Measurements from ENCODE around the gene BABAM2. TPM values are rescaled to one million over a fixed set of nuclear protein-coding genes. Genes with fewer than 3 reads are reported as not detected.
"Not testable (repeated sequence)": the region's sequence is repeated elsewhere in the genome, so short reads cannot be mapped to it uniquely, and the experiment has no call there.

Gene BABAM2
- polyA plus RNA-seq (ENCODE audit: insufficient read length in 3 of 3), result 10 to 100 TPM; 55.5 to 58.9 (median 57.2) TPM

GRCh38 chr2:27890146-27890923, at the start of gene BABAM2, which contains the start of gene RBKS:
TSS of gene BABAM2 (plus strand) at chr2:27890729. CDS start at chr2:27894557, 3,828 bp downstream.
TSS of gene RBKS (minus strand) at chr2:27890387. CDS start at chr2:27890345, 42 bp downstream.
- DNase-seq (ENCODE audit: low read depth in 3 of 3, low spot score in 2 of 3), result peak; percentile 80 to 83 (median 80)

DNA sequence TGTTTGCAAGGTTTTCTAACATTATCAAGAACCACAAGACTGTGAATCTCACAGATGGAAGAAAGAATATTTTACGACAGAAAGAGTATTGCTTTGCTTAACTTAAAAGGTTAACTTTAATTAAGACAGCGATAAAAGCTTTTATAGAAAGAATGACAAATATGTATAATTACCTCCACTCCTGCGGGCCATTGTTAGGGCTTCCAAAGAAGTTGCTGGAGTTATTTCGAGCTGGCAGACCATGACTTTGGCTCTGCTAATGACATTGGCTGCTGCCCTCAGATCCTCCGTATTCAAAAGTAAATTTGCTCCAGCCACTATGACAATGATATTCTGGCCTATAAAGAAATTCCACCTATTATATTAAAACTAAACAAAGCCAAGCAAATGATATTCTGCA, 47.6 kb upstream of the BABAM2 start:
- DNase-seq (ENCODE audit: low read depth in 3 of 3, low spot score in 2 of 3), result no peak

- no peak for DNase-seq (ENCODE audit: low read depth in 3 of 3, low spot score in 2 of 3)
These were observed 46.5 kb upstream of the BABAM2 start for GRCh38 chr2:27843992-27844391.

GRCh38 chr2:27844821-27845255, 45.7 kb upstream of the BABAM2 start:
- DNase-seq (ENCODE audit: low read depth in 3 of 3, low spot score in 2 of 3), result no peak

- DNase-seq (ENCODE audit: low read depth in 3 of 3, low spot score in 2 of 3), result no peak
These were observed 43.2 kb upstream of the BABAM2 start for GRCh38 chr2:27847333-27847732.

DNA sequence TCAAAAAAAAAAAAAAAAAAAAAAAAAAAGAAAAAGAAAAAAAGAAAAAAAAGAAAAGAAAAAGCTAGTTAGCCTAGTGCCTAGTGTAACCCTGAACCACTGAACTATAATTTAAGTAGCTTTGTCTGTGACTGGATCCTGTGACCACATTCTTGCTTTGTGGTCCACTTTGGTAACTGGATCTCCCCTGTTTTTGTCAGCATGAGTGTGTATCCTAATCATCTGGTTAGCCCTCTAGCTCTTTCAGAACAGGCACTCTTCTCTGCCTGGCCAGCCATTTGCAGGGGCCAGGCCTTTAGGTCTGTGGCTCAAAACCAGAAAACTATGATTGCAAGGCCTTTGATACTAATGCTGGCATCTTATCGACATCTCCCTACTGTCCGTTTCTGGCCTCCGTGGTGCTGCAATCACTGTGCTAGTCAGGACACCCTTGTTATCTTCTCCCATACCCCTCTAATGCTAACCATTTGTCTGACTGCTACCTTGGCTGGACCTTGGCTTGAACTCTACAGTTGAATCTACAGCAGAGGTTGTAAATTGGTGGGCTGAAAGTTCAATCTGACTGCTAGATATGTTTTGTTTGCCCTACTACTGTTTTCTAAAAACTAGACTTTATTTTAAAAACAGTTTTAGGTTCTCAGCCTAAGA, 40.8 kb upstream of the BABAM2 start:
- DNase-seq (ENCODE audit: low read depth in 3 of 3, low spot score in 2 of 3), result no peak

DNA sequence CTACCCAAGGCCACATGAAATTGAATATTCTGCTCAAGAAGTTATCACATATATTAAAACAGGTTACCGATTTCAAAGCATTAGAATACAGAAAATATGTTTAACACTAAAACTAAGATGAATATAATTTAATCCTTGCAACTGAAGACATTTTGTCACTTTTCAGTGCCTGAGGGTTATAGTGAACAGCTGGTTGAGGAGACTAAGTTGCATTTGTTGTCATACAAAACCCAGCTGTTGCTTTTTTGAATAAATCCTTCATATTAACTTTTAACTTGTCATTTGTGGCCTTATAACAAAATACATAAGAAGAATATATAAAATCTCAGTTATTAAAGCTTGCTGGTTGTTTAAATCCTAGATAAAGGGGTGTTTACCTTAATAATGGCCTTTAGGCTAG, 37.8 kb upstream of the BABAM2 start:
- no peak for DNase-seq (ENCODE audit: low read depth in 3 of 3, low spot score in 2 of 3)

DNA sequence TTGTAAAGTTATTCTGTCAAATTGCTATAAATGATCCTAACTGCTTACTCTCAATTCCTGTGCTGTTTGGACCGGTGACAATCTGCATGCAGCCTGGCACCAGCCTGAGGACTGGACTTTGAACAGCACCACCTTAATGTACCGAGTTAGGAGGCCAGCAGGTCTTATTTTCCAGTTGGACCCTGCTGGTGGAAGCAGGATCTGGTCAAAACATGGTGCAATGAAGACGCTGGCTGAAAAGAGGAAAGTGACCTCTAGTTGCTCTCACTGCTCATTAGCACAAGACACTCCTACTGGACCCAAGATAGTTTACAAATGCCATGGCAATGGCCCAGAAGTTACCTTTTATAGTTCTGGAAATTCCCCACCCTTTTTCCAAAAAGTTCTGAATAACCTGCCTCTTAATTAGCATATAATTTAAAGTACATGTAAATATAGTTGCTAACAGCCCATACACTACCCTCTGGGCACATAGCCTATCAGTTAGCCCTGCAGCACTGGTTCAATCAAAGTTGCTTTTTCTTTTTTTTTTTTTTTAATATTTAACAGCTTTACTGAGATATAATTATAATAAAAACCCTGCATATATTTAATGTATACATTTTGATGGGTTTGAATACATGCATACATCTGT, 36.2 kb upstream of the BABAM2 start:
- no peak for DNase-seq (ENCODE audit: low read depth in 3 of 3, low spot score in 2 of 3)

DNA sequence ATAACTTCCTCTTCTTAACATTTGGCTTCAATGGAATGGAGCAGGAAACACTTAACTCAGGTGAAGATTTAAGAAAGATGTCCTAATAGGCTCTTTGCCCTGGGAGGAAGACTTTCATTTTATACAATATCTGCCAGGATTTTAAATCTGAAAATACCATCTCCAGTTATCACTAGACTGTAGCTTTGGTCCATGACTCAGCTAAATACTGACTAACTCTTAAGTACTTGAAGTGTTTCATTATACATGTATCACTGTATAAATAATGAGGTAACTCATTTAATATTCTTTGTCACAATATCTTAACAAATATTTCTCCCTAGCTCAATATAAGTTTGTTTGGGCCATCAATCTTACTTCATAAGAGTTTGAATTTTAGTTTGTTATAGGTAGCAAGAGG, 35.1 kb upstream of the BABAM2 start:
- DNase-seq (ENCODE audit: low read depth in 3 of 3, low spot score in 2 of 3), result no peak

DNA sequence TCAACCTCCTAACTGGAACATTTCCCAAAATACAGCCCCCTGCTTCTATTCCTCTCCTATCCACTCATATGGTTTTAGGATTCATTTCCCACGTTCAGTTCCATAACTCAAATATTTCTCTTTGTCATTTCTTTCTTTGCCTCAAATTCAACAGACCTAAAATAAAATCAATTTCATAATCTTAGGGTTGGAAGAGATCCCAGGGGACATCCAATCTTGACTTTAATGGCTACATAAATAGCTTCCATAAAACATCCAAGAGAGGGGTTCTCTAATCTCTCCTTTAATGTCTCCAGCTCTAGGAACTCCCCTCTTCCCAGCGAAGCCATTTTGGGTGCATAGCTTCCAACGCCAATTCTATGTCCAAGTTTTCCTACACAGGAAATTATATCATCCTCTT, 34.1 kb upstream of the BABAM2 start:
- DNase-seq (ENCODE audit: low read depth in 3 of 3, low spot score in 2 of 3), result no peak

GRCh38 chr2:27856956-27857355, 33.6 kb upstream of the BABAM2 start:
- DNase-seq (ENCODE audit: low read depth in 3 of 3, low spot score in 2 of 3), result no peak

- no peak for DNase-seq (ENCODE audit: low read depth in 3 of 3, low spot score in 2 of 3)
These were observed 32.9 kb upstream of the BABAM2 start for GRCh38 chr2:27857417-27858172.

DNA sequence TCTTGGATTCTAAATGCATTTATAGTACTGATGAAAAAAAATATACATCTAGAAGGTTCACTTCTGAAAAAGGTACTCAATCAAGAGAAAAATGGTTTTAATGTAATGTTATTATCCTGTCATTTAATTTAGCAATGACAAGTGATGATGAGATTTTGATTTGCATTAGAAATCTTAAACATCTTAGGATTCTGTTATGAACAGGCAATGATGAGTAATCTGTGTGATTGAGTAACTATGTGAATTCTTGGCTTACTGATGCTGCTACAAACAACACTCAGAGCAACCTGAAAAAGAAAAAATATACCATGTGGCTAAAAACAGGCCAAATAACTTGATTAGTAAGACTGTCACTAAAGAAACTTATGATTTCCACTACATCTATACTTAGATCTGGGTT, 30.4 kb upstream of the BABAM2 start:
- no peak for DNase-seq (ENCODE audit: low read depth in 3 of 3, low spot score in 2 of 3)

GRCh38 chr2:27863146-27863545, 27.4 kb upstream of the BABAM2 start:
- DNase-seq (ENCODE audit: low read depth in 3 of 3, low spot score in 2 of 3), result no peak

- DNase-seq (ENCODE audit: low read depth in 3 of 3, low spot score in 2 of 3), result not testable (repeated sequence)
These were observed 26.6 kb upstream of the BABAM2 start for GRCh38 chr2:27863955-27864354.

- DNase-seq (ENCODE audit: low read depth in 3 of 3, low spot score in 2 of 3), result no peak
These were observed 24.3 kb upstream of the BABAM2 start for GRCh38 chr2:27866237-27866636.

DNA sequence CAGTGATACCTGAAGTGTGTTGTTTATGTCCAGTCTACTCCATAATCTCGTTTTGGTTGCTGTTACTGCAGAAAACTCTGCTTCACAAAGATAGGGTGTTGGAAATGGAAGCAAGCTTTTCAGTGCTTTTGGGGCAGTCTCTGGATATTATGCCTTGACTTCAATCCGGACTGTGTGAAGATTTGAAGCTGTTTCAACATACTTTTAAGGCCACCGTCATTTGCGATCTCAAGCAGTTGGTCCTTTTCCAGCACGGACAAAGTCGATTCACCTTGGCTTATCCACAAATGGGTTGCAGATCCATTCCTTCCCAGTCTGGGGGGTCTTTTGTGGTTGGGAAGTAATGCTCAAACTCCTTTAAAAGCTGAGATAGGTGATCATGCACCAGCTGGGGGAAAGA, 20.8 kb upstream of the BABAM2 start:
- DNase-seq (ENCODE audit: low read depth in 3 of 3, low spot score in 2 of 3), result no peak

DNA sequence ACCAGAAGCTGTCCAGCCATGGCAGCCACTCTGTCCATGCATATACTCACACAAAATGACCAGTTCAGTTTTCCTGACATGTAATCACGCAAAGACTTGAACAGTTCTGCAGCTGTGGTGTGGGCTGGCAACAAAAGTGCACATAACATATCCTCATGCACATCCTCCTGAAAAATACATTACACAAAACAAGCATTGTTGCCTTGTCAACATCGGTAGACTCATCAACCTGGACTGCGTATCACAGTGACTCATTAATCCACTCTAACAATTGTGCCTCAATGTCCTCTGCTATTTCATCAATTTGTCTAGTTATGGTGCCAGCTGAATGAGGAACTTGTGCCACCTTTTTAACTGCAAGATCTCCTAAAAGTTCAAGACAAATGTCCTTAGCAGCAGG, 19.8 kb upstream of the BABAM2 start:
- no peak for DNase-seq (ENCODE audit: low read depth in 3 of 3, low spot score in 2 of 3)

DNA sequence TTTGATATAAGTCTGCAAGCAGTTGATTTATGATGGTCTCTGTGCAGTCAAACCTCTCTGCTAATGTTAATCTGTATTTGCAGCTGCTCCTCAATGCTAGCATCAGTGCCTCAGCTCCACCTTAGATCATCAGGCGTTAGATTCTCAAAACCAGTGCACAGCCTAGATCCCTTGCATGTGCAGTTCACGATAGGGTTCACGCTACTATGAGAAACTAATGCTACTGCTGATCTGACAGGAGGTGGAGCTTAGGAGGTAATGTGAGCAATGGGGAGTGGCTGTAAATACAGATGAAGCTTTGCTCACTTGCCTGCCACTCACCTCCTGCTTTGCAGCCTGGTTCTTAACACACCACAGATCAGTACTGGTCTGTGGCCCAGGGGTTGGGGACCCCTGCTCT, 18.7 kb upstream of the BABAM2 start:
- DNase-seq (ENCODE audit: low read depth in 3 of 3, low spot score in 2 of 3), result no peak

- no peak for DNase-seq (ENCODE audit: low read depth in 3 of 3, low spot score in 2 of 3)
These were observed 17.4 kb upstream of the BABAM2 start for GRCh38 chr2:27873091-27873490.
